Central memory CD8-positive, alpha-beta T cell (primary cell): Measurements from ENCODE around the gene GNAI2.

Source experiments
- ATAC-seq: fragments of 150-1000 bp; cut with Tn5 transposase; replicated peaks from 2 replicates; pipeline ENCODE4 v1.10.0; 2022; ENCODE audit warnings: mild to moderate bottlenecking, moderate FRiP score, moderate number of reproducible peaks; ENCODE audit not compliant: poor library complexity, severe bottlenecking; ENCODE audit errors: extremely low read depth
- DNase-seq, 2 donors: peaks; one replicate each; pipeline ENCODE4 v3.0.0; 2021; ENCODE audit warnings: low spot score in 2 of 2
- H3K27ac Mint-ChIP-seq: one replicate; pipeline ENCODE4 v1.8.0; 2022; ENCODE audit warnings: low read depth, mild to moderate bottlenecking, moderate library complexity, mixed read lengths
- H3K27me3 Mint-ChIP-seq: one replicate; pipeline ENCODE4 v1.8.0; 2022; ENCODE audit warnings: mixed read lengths
- H3K36me3 Mint-ChIP-seq: one replicate; pipeline ENCODE4 v1.8.0; 2022; ENCODE audit warnings: mild to moderate bottlenecking, moderate library complexity, mixed read lengths; ENCODE audit not compliant: insufficient read depth
- H3K4me1 Mint-ChIP-seq: one replicate; pipeline ENCODE4 v1.8.0; 2022; ENCODE audit warnings: mixed read lengths
- H3K4me3 Mint-ChIP-seq: one replicate; pipeline ENCODE4 v1.8.0; 2022; ENCODE audit warnings: mild to moderate bottlenecking, moderate library complexity, mixed read lengths
- H3K9me3 Mint-ChIP-seq: one replicate; pipeline ENCODE4 v1.8.0; 2022; ENCODE audit warnings: mixed read lengths

Gene GNAI2

DNA sequence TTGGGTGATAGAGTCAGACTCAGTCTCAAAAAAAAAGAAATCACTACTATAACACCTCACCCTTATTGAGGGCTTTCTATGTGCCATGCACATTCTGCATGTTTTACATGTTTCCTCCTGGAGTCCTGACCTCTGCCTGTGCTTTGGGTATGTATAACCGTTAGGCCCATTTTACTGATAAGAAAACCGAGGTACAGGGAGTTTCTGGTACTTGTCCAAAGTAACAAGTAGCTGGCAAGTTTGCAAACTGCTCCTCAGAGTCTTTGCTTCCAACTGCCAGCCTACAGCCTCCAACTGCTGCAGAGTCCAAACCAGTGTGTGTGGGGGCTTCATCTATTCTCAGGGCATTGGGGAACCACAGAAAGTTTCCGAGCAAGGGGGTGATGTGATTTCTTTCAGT lies 3.7 kb upstream of the GNAI2 start:
- Mint-ChIP-seq H3K27ac (no peak overlapping the region), H3K36me3 (peaks cover 19% of the 10 kb centered on the region), H3K9me3 (no peaks in the 10 kb centered on the region), H3K27me3 (no peaks in the 10 kb centered on the region), H3K4me3 (no peak overlapping the region), H3K4me1 (peaks cover 50% of the 10 kb centered on the region)
- ATAC-seq (no peak), DNase-seq (no peak)

DNA sequence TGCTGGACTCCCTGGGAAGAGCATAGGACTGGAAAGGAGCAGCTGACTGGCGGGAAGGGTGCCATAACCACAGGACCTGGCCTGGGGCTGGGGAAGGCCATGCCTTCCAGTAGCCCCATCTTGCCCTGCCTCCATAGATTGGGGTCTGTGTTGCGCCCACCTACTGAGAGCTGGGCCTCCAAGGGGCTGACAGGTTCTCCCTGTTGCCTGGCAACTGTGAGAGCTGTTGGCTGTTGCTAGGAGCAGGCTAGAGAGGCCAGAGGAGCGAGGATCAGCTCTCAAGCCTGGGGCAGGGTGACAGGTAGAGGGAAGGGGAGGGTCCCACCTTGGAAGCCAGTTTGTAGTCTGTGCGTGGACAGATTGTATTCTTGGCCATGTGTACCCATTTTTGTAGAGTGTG lies 2.8 kb upstream of the GNAI2 start:
- no peak overlapping the region for H3K27ac Mint-ChIP-seq
- H3K9me3 Mint-ChIP-seq, result no peaks in the 10 kb centered on the region
- no peak overlapping the region for H3K4me3 Mint-ChIP-seq
- peaks cover 25% of the 10 kb centered on the region for H3K36me3 Mint-ChIP-seq
- DNase-seq (no peak), ATAC-seq (no peak)
- no peaks in the 10 kb centered on the region for H3K27me3 Mint-ChIP-seq
- peaks cover 47% of the 10 kb centered on the region for H3K4me1 Mint-ChIP-seq

DNA sequence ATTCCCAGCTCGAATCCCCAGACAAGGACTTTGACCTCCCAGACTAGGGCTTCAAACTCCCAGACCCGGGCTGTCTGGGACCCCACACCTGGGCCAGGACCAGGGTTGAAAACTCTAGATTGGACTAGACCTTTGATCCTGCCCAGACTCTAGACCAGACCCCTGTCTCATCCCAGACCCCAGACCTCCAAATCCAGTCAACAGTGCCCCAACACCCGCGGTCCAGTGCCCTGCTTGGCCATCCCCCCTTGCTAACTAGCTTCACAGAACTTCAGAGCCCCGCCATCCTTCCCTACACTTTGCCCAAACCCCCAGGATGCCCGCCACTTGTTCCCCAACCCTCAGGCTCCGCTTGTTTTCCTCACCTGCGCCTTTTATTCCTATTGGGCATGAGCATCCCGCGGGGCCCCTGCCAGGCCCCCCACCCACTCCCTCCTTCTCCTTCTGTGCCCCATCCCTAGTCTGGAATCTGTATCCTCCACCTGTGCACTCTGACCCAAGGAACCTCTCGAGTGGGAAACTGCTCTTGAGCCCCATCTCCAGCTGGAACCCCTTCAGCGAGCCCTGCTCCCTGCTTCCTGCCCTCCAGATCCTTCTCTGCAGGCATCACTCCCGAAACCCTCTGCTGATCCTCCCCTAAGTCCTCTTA lies 604 bp downstream of the GNAI2 start:
- peaks cover 54% of the 10 kb centered on the region for H3K4me1 Mint-ChIP-seq
- peak overlapping the region; percentile 99 for H3K4me3 Mint-ChIP-seq
- DNase-seq, result no peak
- H3K27me3 Mint-ChIP-seq, result no peaks in the 10 kb centered on the region
- peaks cover 32% of the 10 kb centered on the region for H3K36me3 Mint-ChIP-seq
- ATAC-seq, result no peak
- peak overlapping the region; percentile 95 for H3K27ac Mint-ChIP-seq
- H3K9me3 Mint-ChIP-seq, result no peaks in the 10 kb centered on the region

DNA sequence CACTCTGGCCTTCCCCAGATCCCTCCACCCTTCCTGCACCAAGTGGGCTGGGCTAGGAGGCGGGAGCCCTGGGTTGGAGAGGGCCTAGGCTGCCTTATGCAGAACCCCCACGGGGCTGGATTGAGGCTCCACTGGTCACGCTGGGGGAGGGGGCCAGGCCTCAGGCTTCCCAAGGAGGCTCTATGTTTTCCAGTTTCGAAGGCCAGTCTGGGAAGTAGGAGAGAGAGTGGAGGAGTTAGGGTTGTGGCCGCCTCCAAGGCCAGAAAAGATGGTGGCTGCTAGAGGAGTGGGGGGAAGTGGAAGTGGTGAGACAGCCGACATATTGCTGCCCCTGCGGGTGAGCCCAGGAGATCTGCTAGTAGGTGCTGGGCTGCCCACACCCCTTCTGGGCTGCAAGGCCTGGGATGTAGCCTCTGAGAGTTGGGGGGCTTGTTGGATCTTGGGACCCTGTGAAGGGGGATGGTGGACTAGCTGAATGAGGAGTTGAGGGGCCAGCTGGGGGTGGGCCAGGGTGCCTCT lies 1.2 kb downstream of the GNAI2 start:
- Mint-ChIP-seq H3K4me1 (peaks cover 60% of the 10 kb centered on the region), H3K36me3 (peaks cover 31% of the 10 kb centered on the region)
- DNase-seq, result no peak

DNA sequence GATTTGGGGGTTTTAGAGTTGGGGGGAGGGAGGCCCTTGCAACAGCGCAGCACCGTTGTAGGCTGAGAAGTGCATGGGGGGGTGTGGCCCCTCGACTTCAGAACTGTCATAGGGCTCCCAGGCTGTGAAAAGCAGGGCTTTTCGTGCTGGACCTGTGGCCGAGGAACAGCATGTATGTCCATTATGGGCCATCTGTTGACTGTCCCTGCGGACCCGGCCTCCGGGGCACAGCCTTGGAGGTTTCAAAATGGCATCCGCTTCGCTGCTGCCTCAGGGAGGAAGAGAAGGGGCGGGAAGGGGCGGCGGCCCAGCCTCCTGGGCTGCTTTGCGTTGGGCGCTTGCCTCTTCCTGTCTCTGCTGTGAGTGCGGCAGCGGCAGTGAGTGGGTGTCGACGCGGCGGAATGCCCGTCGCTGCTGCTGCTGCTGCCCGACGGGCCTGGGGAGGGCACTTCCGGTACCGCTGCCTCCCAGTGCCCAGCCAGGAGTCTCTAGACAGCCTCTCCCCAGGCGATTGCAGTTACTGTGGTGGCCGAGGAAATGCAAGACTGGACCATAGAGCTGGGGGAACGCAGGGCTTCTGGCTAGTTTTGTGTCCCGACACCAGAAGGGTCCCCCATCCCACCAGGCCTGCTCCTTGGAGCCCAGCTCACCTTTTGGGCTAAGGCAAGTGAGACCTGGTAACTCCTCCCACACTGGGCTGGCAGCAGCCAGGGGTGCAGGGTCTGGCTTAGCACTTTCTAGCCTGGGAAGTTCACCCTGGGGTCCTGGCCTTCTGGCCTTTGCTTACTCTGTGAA lies 1.9 kb downstream of the GNAI2 start:
- Mint-ChIP-seq H3K27me3 (no peaks in the 10 kb centered on the region), H3K4me1 (peaks cover 68% of the 10 kb centered on the region), H3K36me3 (peaks cover 31% of the 10 kb centered on the region), H3K4me3 (peak overlapping the region; percentile 99), H3K27ac (peak overlapping the region; percentile 95), H3K9me3 (no peaks in the 10 kb centered on the region)
- DNase-seq (peak; percentile 69 to 74), ATAC-seq (peak; percentile 54)

More for the DNA sequence above, 1.2 kb downstream of the GNAI2 start:
- no peak for ATAC-seq
- Mint-ChIP-seq H3K9me3 (no peaks in the 10 kb centered on the region), H3K27ac (peak overlapping the region; percentile 95), H3K4me3 (peak overlapping the region; percentile 99), H3K27me3 (no peaks in the 10 kb centered on the region)

DNA sequence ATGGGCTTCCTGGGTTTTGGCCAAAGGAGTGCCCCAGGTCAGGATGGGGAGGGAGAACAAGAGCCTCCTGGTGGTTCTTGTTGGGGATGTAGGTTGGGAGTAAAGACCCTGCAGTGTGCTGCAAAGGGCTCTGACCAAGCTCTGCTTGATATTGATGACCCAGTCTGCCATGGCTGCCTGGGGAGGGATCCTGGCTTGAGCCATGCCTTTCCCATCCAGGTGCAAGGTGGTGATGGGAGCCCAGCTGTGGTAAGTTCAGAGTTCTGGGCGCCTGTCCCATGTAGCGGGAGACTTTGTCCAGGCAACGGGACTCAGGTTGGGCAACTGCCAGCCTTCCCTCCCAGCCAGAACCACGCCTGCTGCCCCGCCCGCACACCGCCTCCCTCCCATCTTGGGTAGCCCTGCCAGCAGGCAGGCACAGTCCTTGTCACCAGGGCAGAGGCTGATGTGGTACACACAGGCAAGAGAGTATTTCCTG lies 2.6 kb downstream of the GNAI2 start:
- DNase-seq (no peak), ATAC-seq (no peak)
- Mint-ChIP-seq H3K27me3 (no peaks in the 10 kb centered on the region), H3K4me1 (peaks cover 63% of the 10 kb centered on the region), H3K4me3 (peak overlapping the region; percentile 99), H3K9me3 (no peaks in the 10 kb centered on the region), H3K36me3 (peaks cover 33% of the 10 kb centered on the region), H3K27ac (peak overlapping the region; percentile 95)

DNA sequence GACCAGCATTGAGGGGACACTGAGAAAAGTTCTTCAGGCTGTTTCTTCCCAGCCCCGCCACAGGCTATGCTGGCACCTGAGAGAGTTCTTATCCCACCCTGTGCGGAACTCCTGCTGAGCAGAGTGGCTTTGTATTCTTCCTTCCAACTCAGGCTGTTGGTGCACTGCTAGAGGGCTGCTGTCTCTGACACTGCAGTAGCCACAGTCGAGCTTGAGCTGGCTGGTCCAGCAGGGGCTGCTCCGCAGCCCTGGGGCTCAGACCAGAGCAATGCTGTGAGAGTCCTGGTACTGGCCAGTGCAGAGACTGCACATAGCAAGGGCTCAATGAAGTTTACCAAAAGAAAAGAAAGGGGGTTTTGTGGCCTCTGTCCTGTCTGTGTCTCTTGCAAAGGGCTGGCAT lies 3.6 kb downstream of the GNAI2 start:
- ATAC-seq (no peak), DNase-seq (no peak)
- Mint-ChIP-seq H3K27ac (peak overlapping the region; percentile 88), H3K4me3 (peak overlapping the region; percentile 99), H3K36me3 (peaks cover 36% of the 10 kb centered on the region), H3K27me3 (no peaks in the 10 kb centered on the region), H3K9me3 (no peaks in the 10 kb centered on the region), H3K4me1 (peaks cover 69% of the 10 kb centered on the region)

DNA sequence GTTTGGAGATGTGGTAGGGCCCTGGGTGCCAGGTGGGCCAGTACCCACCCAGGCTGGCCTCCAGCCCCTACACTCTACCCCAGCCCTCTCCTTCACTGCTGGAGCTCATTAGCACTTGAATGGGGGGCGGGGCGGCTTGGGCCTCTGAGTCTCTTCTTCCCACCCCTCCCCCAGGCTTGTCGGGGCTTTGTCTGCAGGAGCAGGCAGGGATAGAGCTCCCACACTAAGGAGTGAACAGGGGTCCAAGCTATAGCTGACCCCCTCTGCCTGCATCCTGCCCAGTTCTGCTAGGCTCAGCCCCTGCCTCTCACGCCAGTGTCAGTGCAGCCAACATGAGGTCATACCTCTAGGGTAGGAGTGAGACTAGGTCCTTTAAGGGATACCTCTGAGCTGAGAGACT lies 5.2 kb downstream of the GNAI2 start:
- Mint-ChIP-seq H3K36me3 (peaks cover 40% of the 10 kb centered on the region), H3K9me3 (no peaks in the 10 kb centered on the region), H3K27me3 (no peaks in the 10 kb centered on the region), H3K4me1 (peaks cover 75% of the 10 kb centered on the region), H3K4me3 (peak overlapping the region; percentile 80), H3K27ac (peak overlapping the region; percentile 88)
- ATAC-seq (no peak), DNase-seq (no peak)

DNA sequence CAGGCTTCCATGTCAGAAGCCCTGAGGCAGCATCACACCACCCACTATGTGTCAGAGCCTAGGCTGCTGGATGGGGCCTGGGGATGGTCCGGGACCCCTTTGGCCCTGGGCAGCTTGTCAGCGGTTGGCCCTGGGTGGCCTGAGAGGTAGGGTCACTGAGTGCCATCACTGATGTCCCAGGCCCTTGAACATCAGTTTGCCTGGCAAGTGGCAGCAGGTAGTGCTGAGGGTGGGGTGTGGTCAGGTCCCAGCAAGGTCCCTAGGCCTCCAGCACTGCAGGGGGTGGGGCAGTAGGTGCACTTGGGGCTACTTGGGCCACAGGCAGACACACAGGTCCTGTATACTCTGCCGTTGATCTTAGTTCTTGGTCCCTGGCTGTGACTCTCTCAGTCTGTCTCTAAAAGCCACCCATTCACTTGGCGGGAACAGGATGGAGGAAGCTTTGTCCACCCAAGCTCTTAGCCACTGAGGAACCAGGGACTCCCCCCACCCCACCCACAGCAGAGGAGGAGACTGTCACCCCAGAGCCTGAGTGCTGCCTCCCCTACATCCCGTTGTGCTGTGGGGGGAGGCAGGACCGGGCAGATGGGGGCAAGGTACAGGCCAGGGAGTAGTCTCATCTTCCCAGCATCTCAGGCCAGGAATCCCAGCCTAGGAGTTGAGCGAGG lies 5.8 kb downstream of the GNAI2 start:
- Mint-ChIP-seq H3K36me3 (peaks cover 42% of the 10 kb centered on the region), H3K9me3 (no peaks in the 10 kb centered on the region), H3K4me1 (peaks cover 80% of the 10 kb centered on the region), H3K4me3 (peak overlapping the region; percentile 80), H3K27ac (peak overlapping the region; percentile 88), H3K27me3 (no peaks in the 10 kb centered on the region)
- DNase-seq, result no peak
- ATAC-seq, result no peak

DNA sequence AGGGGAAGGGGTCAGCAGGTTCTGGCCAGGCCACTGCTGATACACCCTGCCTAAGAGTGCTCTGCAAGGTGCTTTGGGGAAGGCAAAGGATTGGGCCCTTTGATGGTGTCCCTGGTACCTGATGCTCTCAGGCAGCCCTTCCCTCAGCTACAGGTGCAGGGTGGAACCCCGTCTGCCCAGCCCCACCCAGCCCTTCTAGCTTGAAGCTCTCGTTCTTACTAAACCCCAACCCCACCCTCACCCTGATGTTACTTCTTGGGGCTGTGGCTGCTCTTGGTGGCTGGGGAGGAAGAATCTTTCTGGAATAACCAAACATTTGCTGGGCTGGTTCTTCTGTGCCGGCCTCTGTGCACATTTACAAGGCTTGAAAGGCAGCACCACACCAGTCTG lies 6.4 kb downstream of the GNAI2 start:
- H3K4me1 Mint-ChIP-seq, result peaks cover 80% of the 10 kb centered on the region

DNA sequence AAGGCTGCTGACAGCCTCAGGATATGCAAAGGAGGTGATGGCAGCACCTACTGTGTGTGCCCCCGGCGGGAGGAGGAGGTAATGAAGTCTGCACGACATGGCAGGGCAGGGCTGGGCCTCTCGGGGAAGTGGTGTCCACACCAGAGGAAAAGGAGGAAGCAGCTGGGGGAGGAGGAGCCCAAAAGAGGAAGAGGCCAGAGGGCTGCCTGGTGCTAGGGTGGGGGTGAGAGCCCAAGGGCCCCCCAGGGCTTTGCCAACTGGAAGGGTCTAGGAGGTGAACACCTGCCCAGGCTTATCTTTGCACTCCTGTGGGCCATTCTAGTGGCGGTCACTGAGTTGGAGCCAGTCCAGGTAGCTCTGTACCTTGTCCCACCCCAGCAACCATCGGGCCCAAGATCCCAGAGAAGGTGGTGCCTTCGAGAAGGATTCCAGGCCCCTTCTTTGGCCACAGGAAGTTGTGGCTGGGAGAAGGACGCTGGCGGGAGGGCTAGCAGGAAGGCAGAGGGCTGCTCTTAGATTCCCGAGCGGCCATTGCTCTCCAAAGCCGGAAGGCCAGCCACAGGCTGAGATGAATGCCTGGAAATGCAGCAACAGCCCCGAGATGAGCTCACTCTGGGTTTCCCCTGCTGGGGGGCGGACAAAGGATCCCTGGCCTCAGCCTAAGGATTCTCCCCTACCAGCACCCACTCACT lies 7.0 kb downstream of the GNAI2 start:
- Mint-ChIP-seq H3K4me3 (peak overlapping the region; percentile 80), H3K9me3 (no peaks in the 10 kb centered on the region), H3K36me3 (peaks cover 37% of the 10 kb centered on the region), H3K27ac (peak overlapping the region; percentile 88), H3K4me1 (peaks cover 79% of the 10 kb centered on the region), H3K27me3 (no peaks in the 10 kb centered on the region)
- no peak for ATAC-seq
- DNase-seq, result peak in 1 of 2 donors; percentile 19

More for the DNA sequence above, 6.4 kb downstream of the GNAI2 start:
- Mint-ChIP-seq H3K36me3 (peaks cover 41% of the 10 kb centered on the region), H3K27ac (peak overlapping the region; percentile 88), H3K4me3 (peak overlapping the region; percentile 80), H3K27me3 (no peaks in the 10 kb centered on the region), H3K9me3 (no peaks in the 10 kb centered on the region)
- DNase-seq (no peak), ATAC-seq (no peak)

DNA sequence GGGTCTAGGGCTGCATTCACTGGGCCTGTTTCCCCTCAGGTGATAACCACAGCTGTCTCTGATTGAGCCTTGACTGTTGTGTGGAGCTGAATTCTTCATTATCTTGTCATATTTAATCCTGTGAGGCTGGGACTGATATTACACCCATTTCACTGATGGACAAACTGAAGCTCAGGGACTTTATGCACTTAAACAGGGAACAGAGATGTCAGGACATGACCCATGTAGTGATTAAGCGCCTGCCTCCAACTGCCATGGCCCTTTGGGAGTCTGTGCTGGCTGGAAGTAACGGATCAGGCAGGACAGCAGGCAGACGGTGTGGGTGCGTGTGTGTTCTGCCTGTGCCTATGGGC lies 7.5 kb downstream of the GNAI2 start:
- Mint-ChIP-seq H3K27me3 (no peaks in the 10 kb centered on the region), H3K4me3 (peak overlapping the region; percentile 80), H3K27ac (peak overlapping the region; percentile 88), H3K9me3 (no peaks in the 10 kb centered on the region), H3K36me3 (peaks cover 34% of the 10 kb centered on the region), H3K4me1 (peaks cover 78% of the 10 kb centered on the region)
- ATAC-seq (no peak), DNase-seq (no peak)
